HCT116 (cell line): Measurements from ENCODE around the gene SYNE3. TPM values are rescaled to one million over a fixed set of nuclear protein-coding genes. Genes with fewer than 3 reads are reported as not detected.
A peak's percentile ranks its signal among the peaks of the same experiment; 100 is the strongest.

Source experiments
- ATAC-seq: fragments of 200-7000 bp; cut with Tn5 transposase; 2 replicates; pipeline ENCODE4 v1.9.1; 2020; ENCODE audit warnings: mild to moderate bottlenecking, moderate library complexity
- BruUV-seq: library from RNA; stranded (reverse); fragments of 400-500 nt; replicated peaks from 2 replicates; lab custom pipeline; 2021; lab: Mats Ljungman, UMichigan
- CTCF ChIA-PET: fragments of 300-600 bp; sonication (Branson Sonifier 250); formaldehyde crosslinking; loops from one replicate; lab custom pipeline; 2021; ENCODE audit warnings: antibody characterized with exemption; lab: Charles Lee
- POLR2A ChIA-PET: fragments of 300-600, 350-600 bp; sonication (Branson Sonifier 250); formaldehyde crosslinking; loops from one replicate; lab custom pipeline; 2021; ENCODE audit warnings: antibody characterized with exemption; lab: Charles Lee
- RAD21 ChIA-PET, 2 experiments: fragments of 300-600 bp; sonication (Branson Sonifier 250); formaldehyde crosslinking; loops; one replicate each; lab custom pipeline; 2023; ENCODE audit warnings: low total read pairs in 2 of 2; ENCODE audit not compliant: uncharacterized antibody in 2 of 2, unreplicated experiment in 2 of 2, low non-redundant PET in 1 of 2; lab: Charles Lee
- DNase-seq: peaks from one replicate; pipeline ENCODE4 v3.0.0-alpha.2; 2010; ENCODE audit warnings: low read depth, low spot score
- H2AFZ ChIP-seq: fragments of 200-600 bp; shearing (Covaris generic), sonication (generic); 2 replicates; pipeline ENCODE4 v1.6.1; 2017; ENCODE audit warnings: low read depth, mixed run types, mixed read lengths, antibody characterized with exemption, low read length; ENCODE audit not compliant: poor library complexity, severe bottlenecking
- H3K27ac ChIP-seq: 2 replicates; pipeline ENCODE4 v1.5.1; 2012; ENCODE audit warnings: low read depth, low read length
- H3K27me3 ChIP-seq: fragments of 200-600 bp; sonication (generic); 2 replicates; pipeline ENCODE4 v1.6.1; 2016; ENCODE audit warnings: mixed run types, low read length, mixed read lengths; ENCODE audit not compliant: insufficient read depth
- H3K36me3 ChIP-seq, 2 experiments: fragments of 200-500 bp in 1 of 2; fragments of 200-600 bp in 1 of 2; sonication (Bioruptor generic) in 1 of 2; sonication (generic) in 1 of 2; 2 replicates each; pipeline versions ENCODE4 v1.5.1 to v1.6.1; 2014 to 2016; ENCODE audit warnings: low read length in 2 of 2, inconsistent platforms in 1 of 2, mixed read lengths in 1 of 2, mixed run types in 1 of 2; ENCODE audit not compliant: insufficient read depth in 2 of 2, control insufficient read depth in 1 of 2
- H3K4me1 ChIP-seq, 2 experiments: fragments of 200-600 bp in 1 of 2; sonication (generic) in 1 of 2; 2 replicates each; pipeline versions ENCODE4 v1.5.1 to v1.6.1; 2012 to 2017; ENCODE audit warnings: low read length in 2 of 2, inconsistent platforms in 1 of 2, mild to moderate bottlenecking in 1 of 2, mixed read lengths in 1 of 2, mixed run types in 1 of 2, moderate library complexity in 1 of 2; ENCODE audit not compliant: insufficient read depth in 2 of 2, control insufficient read depth in 1 of 2
- H3K4me2 ChIP-seq: fragments of 200-600 bp; sonication (generic); 2 replicates; pipeline ENCODE4 v1.6.1; 2017; ENCODE audit warnings: mixed run types, low read length, mixed read lengths
- H3K4me3 ChIP-seq, 2 experiments: fragments of 200-600 bp in 1 of 2; sonication (generic) in 1 of 2; replicated peaks in 1 of 2; 2 replicates each; pipeline ENCODE4 v1.5.1; 2011 to 2016; ENCODE audit warnings: low read length in 2 of 2, control low read depth in 1 of 2, low read depth in 1 of 2, mild to moderate bottlenecking in 1 of 2, mixed read lengths in 1 of 2, mixed run types in 1 of 2
- H3K79me2 ChIP-seq: fragments of 200-600 bp; sonication (generic); 2 replicates; pipeline ENCODE4 v1.6.1; 2017; ENCODE audit warnings: mild to moderate bottlenecking, mixed run types, low read length, moderate library complexity, mixed read lengths; ENCODE audit not compliant: insufficient read depth
- H3K9ac ChIP-seq: fragments of 200-600 bp; sonication (generic); 2 replicates; pipeline ENCODE4 v1.6.1; 2016; ENCODE audit warnings: low read length, mixed read lengths
- H3K9me2 ChIP-seq: fragments of 200-600 bp; sonication (generic), shearing (Covaris generic); 2 replicates; pipeline ENCODE4 v1.6.1; 2017; ENCODE audit warnings: mixed run types, mild to moderate bottlenecking, moderate library complexity; ENCODE audit not compliant: insufficient read depth
- H3K9me3 ChIP-seq, 2 experiments: fragments of 200-500 bp in 1 of 2; fragments of 200-600 bp in 1 of 2; sonication (Bioruptor generic) in 1 of 2; sonication (generic) in 1 of 2; 2 replicates each; pipeline ENCODE4 v1.6.1; 2014 to 2017; ENCODE audit warnings: low read length in 2 of 2, mixed read lengths in 2 of 2, inconsistent platforms in 1 of 2, low read depth in 1 of 2, mild to moderate bottlenecking in 1 of 2, mixed run types in 1 of 2, moderate library complexity in 1 of 2; ENCODE audit not compliant: control insufficient read depth in 1 of 2, insufficient read depth in 1 of 2
- H4K20me1 ChIP-seq: fragments of 200-600 bp; sonication (generic), shearing (Covaris generic); 2 replicates; pipeline ENCODE4 v1.6.1; 2017; ENCODE audit warnings: mixed run types, mild to moderate bottlenecking, moderate library complexity; ENCODE audit not compliant: insufficient read depth
- CBX3 ChIP-seq: IDR thresholded peaks from 2 replicates; pipeline ENCODE4 v1.6.1; 2012; ENCODE audit warnings: low read depth
- CEBPB ChIP-seq: IDR thresholded peaks from 2 replicates; pipeline ENCODE4 v1.6.1; 2012; ENCODE audit warnings: low read depth
- EZH2phosphoT487 ChIP-seq: fragments of 200-600 bp; IDR thresholded peaks from 2 replicates; pipeline ENCODE4 v1.6.1; 2018; ENCODE audit warnings: antibody characterized with exemption, borderline replicate concordance
- FOSL1 ChIP-seq: IDR thresholded peaks from 2 replicates; pipeline ENCODE4 v1.6.1; 2012; ENCODE audit warnings: low read depth
- POLR2AphosphoS5 ChIP-seq: IDR thresholded peaks from 2 replicates; pipeline ENCODE4 v1.6.1; 2011; ENCODE audit warnings: mild to moderate bottlenecking, low read depth, low read length, moderate library complexity
- SIN3A ChIP-seq: IDR thresholded peaks from 2 replicates; pipeline ENCODE4 v1.6.1; 2012; ENCODE audit warnings: low read depth
- SP1 ChIP-seq: IDR thresholded peaks from 2 replicates; pipeline ENCODE4 v1.6.1; 2012; ENCODE audit warnings: low read depth
- TCF7L2 ChIP-seq: IDR thresholded peaks from 2 replicates; pipeline ENCODE4 v1.7.0; 2011; ENCODE audit warnings: borderline replicate concordance, inconsistent platforms; ENCODE audit not compliant: insufficient read depth, insufficient read length; ENCODE audit errors: extremely low read depth
- ZNF274 ChIP-seq: fragments of 200-500 bp; sonication (Bioruptor generic); IDR thresholded peaks from 2 replicates; pipeline ENCODE4 v1.6.1; 2014; ENCODE audit warnings: mild to moderate bottlenecking, low read depth, low read length, inconsistent platforms
- intact Hi-C: fragments of 100-400 bp; cut with micrococcal nuclease; formaldehyde crosslinking; loops from 2 replicates; pipeline ENCODE4 v1.10.0; 2022
- total RNA-seq: library from RNA; stranded (reverse); gene quantifications from one replicate; pipeline ENCODE4 v1.2.1, GENCODE V29; 2021; ENCODE audit not compliant: unreplicated experiment
- TF ChIP-seq, protein P1 (sequence below): IDR thresholded peaks from 2 replicates; pipeline ENCODE4 v1.6.1; 2012
- TF ChIP-seq, protein P2 (sequence below): IDR thresholded peaks from 2 replicates; pipeline ENCODE4 v1.6.1; 2012; ENCODE audit warnings: low read depth
- TF ChIP-seq, protein P3 (sequence below): IDR thresholded peaks from 2 replicates; pipeline ENCODE4 v1.6.1; 2012
- TF ChIP-seq, protein P4 (sequence below), 3 experiments: fragments of 200-600 bp in 1 of 3; sonication (generic) in 1 of 3; IDR thresholded peaks in 2 of 3; conservative IDR thresholded peaks in 1 of 3; 2 replicates each; pipeline ENCODE4 v1.5.1; 2012 to 2017; ENCODE audit warnings: low read depth in 2 of 3, low read length in 2 of 3, antibody characterized with exemption in 1 of 3, borderline replicate concordance in 1 of 3, control low read depth in 1 of 3, mild to moderate bottlenecking in 1 of 3, mixed read lengths in 1 of 3, mixed run types in 1 of 3, moderate library complexity in 1 of 3; ENCODE audit not compliant: insufficient read depth in 1 of 3

Gene SYNE3
- total RNA-seq, 1 experiment from 2014 or later = 3.6 TPM

DNA sequence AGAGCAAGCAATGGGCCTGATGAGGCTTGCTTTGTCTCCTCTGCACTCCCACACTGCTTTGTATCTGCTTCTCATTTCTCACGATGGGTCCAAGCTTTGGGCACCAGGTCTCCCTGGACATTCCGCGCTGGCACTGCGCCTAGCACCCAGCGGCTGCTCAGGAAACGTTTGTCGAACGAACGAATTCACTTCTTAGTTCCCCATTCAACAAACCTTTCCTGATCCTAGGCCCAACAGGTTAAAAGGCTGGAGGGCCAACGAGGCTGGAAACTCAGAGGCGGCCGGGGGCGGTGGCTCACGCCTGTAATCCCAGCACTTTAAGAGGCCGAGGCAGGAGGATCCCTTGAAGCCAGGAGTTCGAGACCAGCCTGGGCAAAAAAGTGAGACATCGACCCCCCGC, 17.4 kb upstream of the SYNE3 start:
- Histone ChIP-seq H3K4me3 (peak overlapping the region; percentile 89 to 93), H3K27me3 (no peaks in the 10 kb centered on the region), H3K79me2 (peaks cover 91% of the 10 kb centered on the region), H3K9me3 (no peaks in the 10 kb centered on the region), H3K9me2 (no peaks in the 10 kb centered on the region), H3K4me2 (peak overlapping the region; percentile 76), H3K36me3 (peaks cover 0 to 3% of the 10 kb centered on the region in 2 experiments; a peak in 2 of 4 replicates), H2AFZ (no peak overlapping the region), H3K27ac (peak overlapping the region; percentile 80), H3K9ac (peak overlapping the region; percentile 92), H3K4me1 (peaks cover 35 to 52% of the 10 kb centered on the region in 2 experiments), H4K20me1 (peaks cover 6% of the 10 kb centered on the region; the same call in 1 of the 2 replicates)
- ChIA-PET POLR2A (interaction anchor here (0.7 kb wide), 1 partner anchor 177 kb away, joined by 3 read pairs; no protein-coding TSS in a partner anchor), RAD21 (interaction anchor here (0.8 to 1.9 kb wide), 2 partner anchors 88 to 91 kb away, joined by 3 to 7 read pairs; no protein-coding TSS in a partner anchor), CTCF (interaction anchor here (1.0 to 2.0 kb wide), 3 partner anchors 9 to 91 kb away, joined by 3 to 6 read pairs (median 5); partner anchors contain the start of gene SYNE3)
- DNase-seq (no peak), ATAC-seq (no peak)
- TSS peak; percentile 67 for BruUV-seq
- intact Hi-C loops = loop anchor here (10.0 kb wide), 1 partner anchor 379 kb away; the partner anchor contains the start of gene DICER1
- TF ChIP-seq, protein P1, sequence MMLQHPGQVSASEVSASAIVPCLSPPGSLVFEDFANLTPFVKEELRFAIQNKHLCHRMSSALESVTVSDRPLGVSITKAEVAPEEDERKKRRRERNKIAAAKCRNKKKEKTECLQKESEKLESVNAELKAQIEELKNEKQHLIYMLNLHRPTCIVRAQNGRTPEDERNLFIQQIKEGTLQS = no peak
- no peak for TF ChIP-seq FOSL1
- TF ChIP-seq CEBPB = no peak
- no peak for TF ChIP-seq CBX3
- TF ChIP-seq ZNF274 = no peak
- no peak for TF ChIP-seq SP1
- TF ChIP-seq SIN3A = no peak
- no peak for TF ChIP-seq POLR2AphosphoS5
- TF ChIP-seq, protein P2, sequence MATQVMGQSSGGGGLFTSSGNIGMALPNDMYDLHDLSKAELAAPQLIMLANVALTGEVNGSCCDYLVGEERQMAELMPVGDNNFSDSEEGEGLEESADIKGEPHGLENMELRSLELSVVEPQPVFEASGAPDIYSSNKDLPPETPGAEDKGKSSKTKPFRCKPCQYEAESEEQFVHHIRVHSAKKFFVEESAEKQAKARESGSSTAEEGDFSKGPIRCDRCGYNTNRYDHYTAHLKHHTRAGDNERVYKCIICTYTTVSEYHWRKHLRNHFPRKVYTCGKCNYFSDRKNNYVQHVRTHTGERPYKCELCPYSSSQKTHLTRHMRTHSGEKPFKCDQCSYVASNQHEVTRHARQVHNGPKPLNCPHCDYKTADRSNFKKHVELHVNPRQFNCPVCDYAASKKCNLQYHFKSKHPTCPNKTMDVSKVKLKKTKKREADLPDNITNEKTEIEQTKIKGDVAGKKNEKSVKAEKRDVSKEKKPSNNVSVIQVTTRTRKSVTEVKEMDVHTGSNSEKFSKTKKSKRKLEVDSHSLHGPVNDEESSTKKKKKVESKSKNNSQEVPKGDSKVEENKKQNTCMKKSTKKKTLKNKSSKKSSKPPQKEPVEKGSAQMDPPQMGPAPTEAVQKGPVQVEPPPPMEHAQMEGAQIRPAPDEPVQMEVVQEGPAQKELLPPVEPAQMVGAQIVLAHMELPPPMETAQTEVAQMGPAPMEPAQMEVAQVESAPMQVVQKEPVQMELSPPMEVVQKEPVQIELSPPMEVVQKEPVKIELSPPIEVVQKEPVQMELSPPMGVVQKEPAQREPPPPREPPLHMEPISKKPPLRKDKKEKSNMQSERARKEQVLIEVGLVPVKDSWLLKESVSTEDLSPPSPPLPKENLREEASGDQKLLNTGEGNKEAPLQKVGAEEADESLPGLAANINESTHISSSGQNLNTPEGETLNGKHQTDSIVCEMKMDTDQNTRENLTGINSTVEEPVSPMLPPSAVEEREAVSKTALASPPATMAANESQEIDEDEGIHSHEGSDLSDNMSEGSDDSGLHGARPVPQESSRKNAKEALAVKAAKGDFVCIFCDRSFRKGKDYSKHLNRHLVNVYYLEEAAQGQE = no peak
- TF ChIP-seq, protein P3, sequence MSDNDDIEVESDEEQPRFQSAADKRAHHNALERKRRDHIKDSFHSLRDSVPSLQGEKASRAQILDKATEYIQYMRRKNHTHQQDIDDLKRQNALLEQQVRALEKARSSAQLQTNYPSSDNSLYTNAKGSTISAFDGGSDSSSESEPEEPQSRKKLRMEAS = no peak
- no peak for TF ChIP-seq EZH2phosphoT487
- no peak for TF ChIP-seq TCF7L2
- TF ChIP-seq, protein P4, sequence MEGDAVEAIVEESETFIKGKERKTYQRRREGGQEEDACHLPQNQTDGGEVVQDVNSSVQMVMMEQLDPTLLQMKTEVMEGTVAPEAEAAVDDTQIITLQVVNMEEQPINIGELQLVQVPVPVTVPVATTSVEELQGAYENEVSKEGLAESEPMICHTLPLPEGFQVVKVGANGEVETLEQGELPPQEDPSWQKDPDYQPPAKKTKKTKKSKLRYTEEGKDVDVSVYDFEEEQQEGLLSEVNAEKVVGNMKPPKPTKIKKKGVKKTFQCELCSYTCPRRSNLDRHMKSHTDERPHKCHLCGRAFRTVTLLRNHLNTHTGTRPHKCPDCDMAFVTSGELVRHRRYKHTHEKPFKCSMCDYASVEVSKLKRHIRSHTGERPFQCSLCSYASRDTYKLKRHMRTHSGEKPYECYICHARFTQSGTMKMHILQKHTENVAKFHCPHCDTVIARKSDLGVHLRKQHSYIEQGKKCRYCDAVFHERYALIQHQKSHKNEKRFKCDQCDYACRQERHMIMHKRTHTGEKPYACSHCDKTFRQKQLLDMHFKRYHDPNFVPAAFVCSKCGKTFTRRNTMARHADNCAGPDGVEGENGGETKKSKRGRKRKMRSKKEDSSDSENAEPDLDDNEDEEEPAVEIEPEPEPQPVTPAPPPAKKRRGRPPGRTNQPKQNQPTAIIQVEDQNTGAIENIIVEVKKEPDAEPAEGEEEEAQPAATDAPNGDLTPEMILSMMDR (IDR thresholded peaks at IDR 0.05 in 2 of 3, conservative IDR thresholded peaks at IDR 0.05 in 1 of 3; ENCODE audit: borderline replicate concordance in 1 of 3, insufficient read depth in 1 of 3, low read depth in 2 of 3, low read length in 2 of 3) = no peak
